GM19467 (cell line): ENCODE data around the gene SMARCA2.

Experiments
- ATAC-seq: cut with Tn5 transposase; IDR thresholded peaks from one replicate; pipeline ENCODE4 v1.9.1; 2021; ENCODE audit warnings: mild to moderate bottlenecking, moderate library complexity; ENCODE audit not compliant: unreplicated experiment

The SMARCA2 gene

DNA sequence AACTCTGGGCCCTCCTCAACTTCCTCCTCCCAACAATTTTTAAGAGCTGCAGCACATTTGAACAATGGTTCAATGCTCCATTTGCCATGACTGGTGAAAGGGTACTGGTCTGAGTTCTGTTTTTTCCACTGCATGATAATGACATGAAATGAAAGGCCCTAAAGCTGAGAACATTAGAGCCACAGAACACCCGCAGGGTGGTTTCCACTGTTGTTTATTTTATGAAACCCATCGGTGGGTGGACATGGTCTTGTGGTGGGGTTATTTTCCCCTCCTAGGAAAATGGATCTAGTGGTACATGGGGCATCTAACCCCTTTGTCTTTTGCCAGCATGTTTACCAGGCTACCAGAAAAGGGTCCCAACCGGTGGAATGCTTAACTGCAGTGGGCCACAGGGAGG, 71.8 kb downstream of the SMARCA2 start:
- no peak for ATAC-seq

GRCh38 chr9:2087500-2088313, 72.6 kb downstream of the SMARCA2 start:
- ATAC-seq = peak; percentile 77

- no peak for ATAC-seq
Measured at GRCh38 chr9:2093920-2094597, 78.9 kb downstream of the SMARCA2 start.

GRCh38 chr9:2096376-2096970, 81.3 kb downstream of the SMARCA2 start:
- ATAC-seq = no peak

- ATAC-seq = no peak
Measured at GRCh38 chr9:2106666-2107065, 91.5 kb downstream of the SMARCA2 start.

- no peak for ATAC-seq
Measured at GRCh38 chr9:2107906-2108451, 92.8 kb downstream of the SMARCA2 start.

GRCh38 chr9:2109069-2109650, 94.0 kb downstream of the SMARCA2 start:
- ATAC-seq = no peak

GRCh38 chr9:2110036-2110435, 94.9 kb downstream of the SMARCA2 start:
- ATAC-seq = no peak

- ATAC-seq = no peak
Measured at GRCh38 chr9:2116073-2116472, 100.9 kb downstream of the SMARCA2 start.

- ATAC-seq = no peak
Measured at GRCh38 chr9:2117527-2117926, 102.4 kb downstream of the SMARCA2 start.

DNA sequence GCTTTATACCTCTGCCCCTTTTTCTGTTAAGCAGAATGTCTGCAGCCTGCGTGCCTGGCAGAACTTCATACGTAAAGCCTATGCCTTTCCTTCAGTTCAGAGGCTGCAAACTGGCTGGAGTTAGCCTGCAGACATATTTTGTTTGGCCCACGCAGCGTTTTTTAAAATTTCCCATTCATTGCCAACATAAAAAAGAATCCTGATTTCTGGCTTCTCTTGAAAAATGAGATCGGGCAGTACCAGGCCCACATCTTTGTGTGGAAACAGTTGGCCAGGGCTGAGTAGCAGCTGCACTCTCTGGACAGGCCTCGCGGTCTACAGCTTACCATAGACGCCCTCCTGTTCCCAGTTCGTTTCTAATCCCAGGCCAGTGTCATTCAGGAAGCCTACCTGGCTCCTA, 104.4 kb downstream of the SMARCA2 start:
- ATAC-seq = no peak

DNA sequence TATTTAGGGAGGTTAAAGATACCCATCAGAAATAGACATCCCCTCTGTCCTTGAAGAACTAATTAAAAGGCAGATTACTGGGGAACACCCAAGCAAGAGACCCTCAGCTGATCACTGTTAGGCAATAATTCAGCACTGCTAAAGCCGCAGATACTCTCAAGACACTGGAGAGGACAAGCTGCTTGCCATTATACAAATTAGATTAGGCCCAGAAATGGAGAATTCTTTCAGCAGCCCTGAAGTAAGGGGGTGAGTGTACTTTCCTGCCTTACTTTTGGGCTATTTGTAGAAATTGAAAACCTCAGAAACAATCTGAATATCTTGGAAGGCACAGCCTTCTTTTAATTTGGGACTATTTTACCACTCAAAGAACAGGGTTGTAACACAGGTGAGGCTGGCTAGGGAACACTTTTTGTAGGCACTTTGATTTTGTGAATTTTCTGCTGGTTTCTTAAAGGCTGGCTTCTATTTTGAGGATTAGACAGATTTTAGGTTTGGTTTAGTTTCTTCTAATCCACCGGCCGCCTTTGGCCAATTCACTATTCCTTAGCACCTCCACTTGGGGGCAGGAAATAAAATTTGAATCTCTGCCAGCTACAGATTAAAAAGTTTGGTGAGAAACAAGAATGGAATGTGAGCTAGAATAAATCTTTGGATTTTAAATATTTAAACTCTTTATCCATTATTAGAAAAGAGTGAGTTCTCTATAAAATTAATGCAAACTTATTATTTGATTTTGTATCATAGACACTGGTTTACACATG, 106.0 kb downstream of the SMARCA2 start:
- ATAC-seq = no peak

GRCh38 chr9:2122299-2122698, 107.2 kb downstream of the SMARCA2 start:
- no peak for ATAC-seq

GRCh38 chr9:2125906-2126305, 110.8 kb downstream of the SMARCA2 start:
- peak; percentile 84 for ATAC-seq

- peak; percentile 8 for ATAC-seq
Measured at GRCh38 chr9:2126331-2126803, 111.2 kb downstream of the SMARCA2 start.

- no peak for ATAC-seq
Measured at GRCh38 chr9:2127486-2127885, 112.3 kb downstream of the SMARCA2 start.

DNA sequence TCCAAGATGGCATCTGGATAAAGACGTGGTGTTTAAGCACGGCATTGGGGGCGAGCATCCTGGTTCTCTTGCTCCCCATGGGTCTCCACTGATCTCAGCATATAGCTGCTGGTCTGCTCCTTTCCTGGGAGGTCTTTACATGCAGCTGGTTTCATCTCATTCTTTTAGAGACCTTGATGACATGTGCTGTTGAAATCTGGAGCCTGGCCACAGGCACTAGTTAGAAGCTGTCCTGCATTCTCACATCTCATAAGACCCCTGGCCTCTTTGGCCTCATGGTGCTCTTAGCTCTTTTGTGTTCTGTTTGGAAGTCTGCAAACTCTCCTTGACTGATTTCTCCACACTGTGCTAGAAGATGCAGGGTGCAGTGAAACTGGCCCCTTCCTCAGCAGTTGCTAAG, 113.0 kb downstream of the SMARCA2 start:
- no peak for ATAC-seq

DNA sequence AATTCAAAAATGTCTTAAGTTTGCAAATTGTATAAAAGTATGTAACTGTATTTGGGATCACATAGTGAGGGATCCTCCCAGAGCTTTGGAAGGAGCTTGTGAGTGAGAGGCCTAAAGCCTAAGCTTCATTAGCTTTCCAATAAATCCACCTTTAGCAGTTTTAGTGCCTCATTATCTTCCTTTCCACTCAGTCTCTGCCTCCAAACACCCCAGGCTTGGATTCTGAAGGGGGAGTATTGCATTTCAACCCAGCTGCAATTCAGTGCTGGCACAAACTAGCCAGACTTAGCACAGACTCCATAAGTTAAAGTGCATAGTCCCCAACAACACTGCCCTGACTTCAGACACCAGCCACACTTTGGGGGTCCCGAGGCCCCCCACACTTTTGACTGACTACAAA, 113.5 kb downstream of the SMARCA2 start:
- ATAC-seq = no peak

DNA sequence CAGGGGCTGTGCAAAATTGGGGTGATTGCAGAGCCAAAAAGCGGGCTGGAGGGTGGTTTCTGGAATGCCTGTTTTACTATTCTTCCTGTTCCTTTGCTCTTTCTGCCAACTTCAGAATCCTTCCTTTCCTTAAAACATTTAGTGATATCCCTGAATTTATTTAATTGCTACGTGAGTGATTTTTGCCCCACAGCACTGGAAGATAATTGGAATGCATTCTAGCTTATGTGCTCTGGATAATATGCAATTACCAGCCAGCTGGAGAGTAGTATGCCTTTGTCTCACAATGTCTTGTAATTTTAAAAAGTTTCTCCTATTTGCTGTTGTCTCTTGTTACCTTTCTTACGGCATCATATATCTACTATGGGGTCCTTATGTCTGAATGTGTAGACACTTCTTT, 115.8 kb downstream of the SMARCA2 start:
- no peak for ATAC-seq

GRCh38 chr9:2132484-2133082, 117.4 kb downstream of the SMARCA2 start:
- ATAC-seq = no peak
